Stimulated activated CD8-positive, alpha-beta memory T cell treated with anti-CD3 and anti-CD28 coated beads, Interleukin-15, amount 100 ng/mL, for 1 hour (primary cell): ENCODE results near the gene CNR1.
"Not testable (repeated sequence)": the region's sequence is repeated elsewhere in the genome, so short reads cannot be mapped to it uniquely, and the experiment has no call there.

Experiments
- DNase-seq: peaks from one replicate; pipeline ENCODE4 v3.0.0-alpha.2; 2020; ENCODE audit warnings: low read depth

The CNR1 gene

GRCh38 chr6:88165844-88166492 lies at the start of gene CNR1:
Gene CNR1 (minus strand): TSS chr6:88166347. CDS start chr6:88145274, 21,073 bp downstream.
- DNase-seq, result no peak

- no peak for DNase-seq
Measured at GRCh38 chr6:88211446-88211845, 45.3 kb upstream of the CNR1 start.

- no peak for DNase-seq
Measured at GRCh38 chr6:88209301-88209700, 43.2 kb upstream of the CNR1 start.

GRCh38 chr6:88208726-88209125 lies 42.6 kb upstream of the CNR1 start:
- no peak for DNase-seq

DNA sequence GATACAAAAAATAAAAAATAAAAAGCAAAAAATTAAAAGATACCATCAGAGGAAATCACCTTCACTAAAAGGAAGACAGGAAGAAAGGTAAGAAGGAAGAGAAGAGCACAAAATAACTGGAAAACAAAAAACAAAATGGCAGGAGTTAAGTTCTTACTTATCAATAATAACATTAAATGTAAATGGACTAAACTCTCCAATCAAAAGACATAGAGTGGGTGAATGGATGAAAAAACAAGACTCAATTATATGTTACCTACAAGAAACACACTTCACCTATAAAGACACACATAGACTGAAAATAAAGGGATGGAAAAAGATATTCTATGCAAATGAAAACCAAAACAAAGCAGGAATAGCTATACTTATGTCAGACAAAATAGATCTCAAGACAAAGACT lies 35.6 kb upstream of the CNR1 start:
- not testable (repeated sequence) for DNase-seq

DNA sequence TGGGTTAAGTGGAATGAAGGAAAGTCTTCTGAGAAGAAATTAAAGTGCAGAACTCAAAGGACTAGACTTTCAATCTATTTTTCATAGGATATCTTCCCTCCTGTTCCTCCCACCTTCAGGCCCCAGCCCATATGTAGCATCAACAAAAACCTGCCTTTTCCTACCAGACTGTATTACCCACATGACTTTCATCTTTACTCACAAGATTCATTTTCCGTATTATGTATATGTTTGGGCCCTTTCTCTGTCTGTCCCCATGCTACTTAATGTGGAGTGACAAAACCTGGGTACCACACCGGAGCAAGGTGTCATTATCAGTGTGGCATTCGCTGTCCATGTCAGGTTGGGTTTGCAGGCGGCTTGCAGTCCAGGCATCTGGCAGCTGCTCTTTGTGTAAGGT lies 18.8 kb upstream of the CNR1 start:
- no peak for DNase-seq

GRCh38 chr6:88183471-88183870 lies 17.3 kb upstream of the CNR1 start:
- no peak for DNase-seq

DNA sequence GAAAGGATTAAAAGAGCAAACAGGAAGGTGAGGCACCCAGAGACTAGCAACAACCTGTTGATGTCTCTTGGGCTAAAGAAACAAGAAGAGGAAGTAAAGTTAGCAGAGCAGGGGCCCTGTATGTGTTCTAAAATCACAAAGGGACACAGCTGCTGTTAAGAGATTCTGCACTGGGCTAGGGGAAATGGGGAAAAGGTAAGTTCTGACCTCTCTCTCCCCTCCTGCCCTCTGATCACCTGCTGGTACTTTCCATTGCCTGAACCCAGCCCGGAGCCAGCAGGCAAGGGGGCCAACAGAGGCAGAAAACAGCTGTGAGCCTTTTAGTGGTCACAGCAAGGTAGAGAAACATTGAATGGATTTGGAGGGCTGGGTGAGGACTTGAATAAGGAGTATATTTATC lies 13.5 kb upstream of the CNR1 start:
- no peak for DNase-seq

GRCh38 chr6:88177961-88178464 lies 11.9 kb upstream of the CNR1 start:
- DNase-seq, result no peak

DNA sequence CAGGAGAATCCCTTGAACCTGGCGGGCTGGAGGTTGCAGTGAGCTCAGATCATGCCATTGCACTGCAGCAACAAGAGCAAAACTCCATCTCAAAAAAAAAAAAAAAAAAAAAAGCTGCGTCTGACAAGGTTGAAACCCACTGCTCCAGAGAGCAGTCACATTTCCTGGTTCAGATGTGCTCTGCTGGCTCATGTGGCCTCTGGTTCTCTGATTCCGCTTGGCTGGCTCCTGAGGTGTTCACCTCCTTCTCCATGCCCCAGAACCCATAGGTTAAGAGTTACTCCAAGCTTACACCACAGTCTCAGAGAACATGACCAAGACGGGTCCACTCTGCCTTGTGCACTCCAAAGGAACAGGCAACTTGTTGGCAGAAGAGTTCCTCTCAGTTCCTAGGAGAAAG lies 8.8 kb upstream of the CNR1 start:
- DNase-seq, result no peak

GRCh38 chr6:88171312-88171711 lies 5.2 kb upstream of the CNR1 start:
- no peak for DNase-seq

- DNase-seq, result no peak
Measured at GRCh38 chr6:88168362-88168761, 2.2 kb upstream of the CNR1 start.

- no peak for DNase-seq
Measured at GRCh38 chr6:88167352-88167937, 1.3 kb upstream of the CNR1 start.

DNA sequence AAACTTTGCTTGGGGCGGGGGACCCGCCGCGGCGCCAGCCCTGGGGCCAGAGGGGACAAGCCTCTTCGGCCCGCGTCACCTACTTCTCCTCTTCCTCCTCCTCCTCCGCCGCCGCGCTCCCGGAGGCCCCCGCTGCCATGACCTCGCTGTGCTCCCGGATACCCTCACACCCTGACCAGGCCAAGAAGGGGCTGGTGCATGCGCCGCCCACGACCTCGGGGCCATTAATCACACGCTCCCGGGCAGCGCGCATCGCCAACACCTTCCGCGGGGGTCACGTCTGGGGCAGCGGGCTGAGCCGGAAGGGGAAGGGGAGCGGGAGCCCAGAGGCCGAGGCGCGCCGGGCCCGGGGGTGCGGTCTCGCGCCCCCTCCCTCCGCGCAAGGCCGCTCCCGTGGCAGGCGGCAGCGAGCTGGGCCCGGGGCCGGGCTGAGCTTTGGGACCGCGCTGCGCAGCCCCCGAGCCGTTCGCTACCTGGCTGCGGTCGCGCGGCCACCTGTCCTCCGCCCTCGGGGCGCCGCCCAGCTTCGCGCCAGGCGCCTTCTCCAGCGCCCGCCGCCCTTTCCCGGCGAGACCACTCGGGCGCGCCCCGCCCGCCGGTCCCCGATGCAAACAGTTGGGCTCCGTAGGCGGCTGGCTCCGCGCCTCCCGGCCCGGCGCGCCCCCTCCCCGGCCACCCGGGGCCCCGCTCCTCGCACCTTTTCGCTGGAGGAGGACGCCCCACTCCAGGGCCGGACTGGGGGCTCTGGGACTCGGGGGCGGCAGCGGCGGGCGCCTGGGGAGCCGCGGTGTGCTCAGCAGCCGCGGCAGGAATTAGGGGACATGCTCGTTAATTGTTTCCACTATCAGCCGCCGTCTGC lies 575 bp upstream of the CNR1 start:
- no peak for DNase-seq

DNA sequence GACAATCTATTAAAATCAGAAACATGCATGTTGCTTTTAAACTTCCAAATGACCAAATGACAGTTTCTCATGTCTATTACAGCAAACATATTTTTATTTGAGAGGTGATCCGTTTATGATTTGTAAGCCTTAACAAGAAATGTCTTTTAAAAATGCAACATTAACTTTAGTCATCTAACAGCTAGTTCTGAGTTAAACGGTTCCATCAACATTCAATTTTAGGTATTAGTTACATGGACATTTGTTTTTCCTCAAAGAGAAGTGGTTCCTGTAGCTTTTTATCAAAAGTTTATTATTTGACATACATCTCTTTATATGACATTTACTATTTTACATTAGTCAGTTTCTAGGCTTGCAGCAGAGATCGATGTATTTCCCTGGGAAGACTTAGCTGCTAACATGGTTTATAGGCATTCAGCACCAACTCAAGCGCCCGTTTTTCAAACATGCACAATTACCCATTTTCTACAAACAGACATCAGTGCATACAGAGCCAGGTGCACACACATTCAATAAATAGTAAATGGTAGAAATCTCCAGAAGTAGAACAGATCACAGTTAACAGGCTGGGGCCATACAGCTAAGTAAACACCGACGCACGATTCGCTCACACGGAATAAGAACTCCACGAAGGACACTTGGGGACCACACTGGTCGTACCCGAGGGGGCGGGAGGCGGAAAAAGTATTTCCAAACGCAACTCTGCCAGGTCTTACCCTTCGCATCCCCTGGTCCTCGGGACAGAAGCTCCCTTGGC lies 882 bp downstream of the CNR1 start:
- no peak for DNase-seq

DNA sequence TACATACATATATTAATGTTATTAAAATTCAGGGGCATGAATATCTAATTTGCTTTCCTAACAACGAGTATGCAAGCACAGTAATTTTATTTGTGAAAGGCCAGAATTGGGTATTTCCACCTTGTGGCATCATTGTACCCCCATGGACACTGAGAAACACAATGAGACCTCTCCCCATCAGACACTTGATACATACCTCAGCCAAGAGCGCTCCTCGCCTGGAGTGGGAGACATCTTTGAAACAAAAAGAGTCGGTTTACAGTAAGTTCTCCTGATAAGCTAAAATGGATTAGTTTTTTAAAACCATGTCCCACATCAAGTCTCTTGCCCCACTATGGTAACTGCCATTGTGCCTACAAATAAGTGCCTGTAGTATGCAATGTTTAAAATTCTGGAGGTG lies 2.1 kb downstream of the CNR1 start:
- DNase-seq, result no peak

DNA sequence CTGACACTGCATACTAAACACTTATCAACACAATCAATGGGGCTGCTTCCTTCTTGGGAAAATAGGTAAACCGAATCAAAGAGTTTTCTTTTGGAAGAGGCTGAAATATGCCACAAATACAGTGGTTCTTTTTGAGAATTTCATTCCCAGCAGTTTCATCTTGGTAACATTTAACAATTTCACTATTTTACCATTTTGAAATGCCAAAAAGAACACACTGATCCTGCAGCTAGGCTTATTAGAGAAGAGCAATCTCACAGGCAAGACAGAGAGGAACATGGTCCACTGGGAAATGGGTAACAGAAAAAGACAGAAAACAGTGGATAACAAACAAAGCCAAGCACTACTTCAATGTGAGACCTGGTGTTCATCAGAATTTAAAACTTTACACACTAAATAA lies 2.5 kb downstream of the CNR1 start:
- no peak for DNase-seq

DNA sequence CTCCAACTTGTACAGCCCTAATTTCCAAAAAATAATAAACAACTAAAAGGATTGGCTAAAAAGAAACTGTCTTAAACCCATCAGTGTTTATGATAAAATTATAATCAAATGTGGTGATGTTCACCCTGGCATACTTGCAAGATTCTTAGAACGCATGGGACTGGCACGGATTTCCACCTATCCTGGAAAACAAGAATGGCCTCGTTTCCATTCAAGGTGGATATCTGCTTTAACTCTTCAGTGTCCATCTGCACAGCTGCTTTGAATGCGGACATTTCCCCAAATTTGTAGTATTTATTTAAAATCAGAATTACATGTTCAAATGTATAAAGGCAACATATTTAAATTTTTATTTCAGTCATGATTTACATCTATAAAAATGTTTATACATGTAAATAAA lies 4.2 kb downstream of the CNR1 start:
- no peak for DNase-seq

DNA sequence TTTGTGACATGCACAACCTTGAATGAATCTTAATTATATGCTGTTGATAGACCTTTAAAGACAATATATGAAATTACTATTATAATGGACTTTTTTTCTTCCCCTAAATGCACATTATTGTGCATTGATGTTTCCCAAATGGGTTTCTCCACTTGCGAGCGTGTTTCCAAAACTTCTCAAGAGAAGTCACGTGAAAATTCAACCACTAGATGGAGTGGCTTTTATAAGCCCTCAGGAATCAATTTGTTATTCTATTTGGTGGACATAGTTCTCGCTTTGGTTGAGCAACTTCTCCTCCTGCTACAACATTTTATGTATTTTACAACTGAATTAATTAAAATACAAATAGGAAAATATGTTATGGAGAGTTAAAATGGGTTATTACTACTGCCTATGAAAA lies 9.0 kb downstream of the CNR1 start:
- no peak for DNase-seq

DNA sequence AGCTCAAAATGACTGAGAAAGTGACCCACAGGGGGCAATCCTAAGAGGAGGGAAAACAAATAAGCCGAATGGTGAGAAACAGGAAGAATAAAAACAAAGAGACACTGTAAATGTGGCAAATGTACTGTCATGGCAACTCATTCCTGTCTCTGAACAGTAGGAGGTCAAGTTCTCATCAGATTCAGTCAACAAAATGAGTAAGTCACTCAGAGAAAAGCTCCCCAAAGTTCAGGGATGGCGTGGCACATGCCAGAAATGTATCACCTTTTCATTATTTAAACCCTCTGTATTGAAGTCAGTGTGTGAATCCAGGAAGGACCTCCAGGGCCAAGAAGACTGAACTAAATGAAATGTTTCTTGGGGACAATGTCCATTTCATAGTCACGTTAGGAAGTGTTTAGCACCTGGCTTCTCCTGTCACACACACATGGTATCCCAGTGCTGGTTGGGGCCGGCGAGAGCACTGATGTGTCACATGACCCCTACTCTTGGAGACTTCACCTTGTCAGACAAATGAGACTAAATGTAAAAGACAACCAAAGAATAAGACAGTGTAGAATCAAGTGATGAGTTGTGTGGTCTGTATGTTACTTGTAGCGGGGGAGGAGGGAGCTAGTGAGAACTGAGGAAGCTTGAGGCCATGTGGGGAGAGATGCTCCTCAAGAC lies 20.7 kb downstream of the CNR1 start:
- no peak for DNase-seq

- DNase-seq, result no peak
Measured at GRCh38 chr6:88144637-88145297, 21.4 kb downstream of the CNR1 start.
